ENCODE results near the gene STK32A.
"Not testable (repeated sequence)": the region's sequence is repeated elsewhere in the genome, so short reads cannot be mapped to it uniquely, and the experiment has no call there.

Gene STK32A

GRCh38 chr5:147348451-147348850, 113.6 kb downstream of the STK32A start:
- DNase-seq: no peak

DNA sequence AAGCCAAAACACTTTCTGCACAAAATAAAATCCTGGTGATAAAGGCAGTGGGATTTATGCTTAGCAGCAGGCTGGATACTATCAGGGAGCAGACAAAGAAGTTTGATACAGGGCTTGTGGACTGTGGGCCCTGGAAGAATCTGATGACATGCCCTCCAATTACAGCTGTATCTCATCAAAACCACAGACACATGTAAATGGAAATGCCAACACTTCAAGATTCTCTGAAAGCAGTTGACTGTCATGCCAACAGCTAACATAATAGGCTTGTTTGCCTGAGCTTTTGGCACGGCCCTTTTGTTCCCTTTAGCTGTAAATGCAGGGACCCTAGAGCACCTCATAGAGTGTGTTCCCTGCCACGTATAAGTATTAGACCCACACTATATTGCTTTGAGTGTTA, 114.4 kb downstream of the STK32A start:
- DNase-seq: no peak

GRCh38 chr5:147359101-147359500, 124.3 kb downstream of the STK32A start:
- DNase-seq: no peak

- no peak for DNase-seq
These were observed 124.8 kb downstream of the STK32A start for GRCh38 chr5:147359581-147359980.

DNA sequence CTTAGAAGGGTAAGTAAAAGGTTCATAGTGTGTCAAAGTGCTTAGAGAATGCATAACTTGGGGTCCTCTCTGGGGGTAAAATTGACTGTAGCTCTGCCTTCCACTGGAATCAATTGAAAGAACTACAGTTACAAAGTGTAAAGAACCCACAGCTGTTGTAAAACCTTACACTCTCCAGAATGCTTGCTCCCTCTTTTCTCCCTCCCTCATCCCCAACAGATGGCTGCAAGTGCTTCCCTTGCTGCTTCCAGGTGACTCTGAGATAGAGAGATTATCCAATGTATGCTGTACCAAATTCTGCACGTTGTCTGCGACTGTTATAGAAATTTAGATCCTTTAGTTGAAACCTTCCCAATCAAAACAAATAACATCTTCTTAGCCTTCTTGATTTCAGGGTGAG, 126.0 kb downstream of the STK32A start:
- no peak for DNase-seq

- no peak for DNase-seq
These were observed 126.8 kb downstream of the STK32A start for GRCh38 chr5:147361441-147362175.

DNA sequence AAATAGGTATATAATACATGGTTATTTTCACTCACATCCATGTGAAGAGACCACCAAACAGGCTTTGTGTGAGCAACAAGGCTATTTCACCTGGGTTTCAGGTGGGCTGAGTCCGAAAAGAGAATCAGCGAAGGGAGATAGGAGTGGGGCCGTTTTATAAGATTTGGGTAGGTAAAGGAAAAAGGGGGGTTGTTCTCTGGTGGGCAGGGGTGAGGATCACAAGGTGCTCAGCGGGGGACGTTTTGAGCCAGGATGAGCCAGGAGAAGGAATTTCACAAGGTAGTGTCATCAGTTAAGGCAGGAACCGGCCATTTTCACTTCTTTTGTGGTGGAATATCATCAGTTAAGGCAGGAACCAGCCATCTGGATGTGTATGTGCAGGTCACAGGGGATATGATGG, 132.6 kb downstream of the STK32A start:
- DNase-seq: not testable (repeated sequence)

DNA sequence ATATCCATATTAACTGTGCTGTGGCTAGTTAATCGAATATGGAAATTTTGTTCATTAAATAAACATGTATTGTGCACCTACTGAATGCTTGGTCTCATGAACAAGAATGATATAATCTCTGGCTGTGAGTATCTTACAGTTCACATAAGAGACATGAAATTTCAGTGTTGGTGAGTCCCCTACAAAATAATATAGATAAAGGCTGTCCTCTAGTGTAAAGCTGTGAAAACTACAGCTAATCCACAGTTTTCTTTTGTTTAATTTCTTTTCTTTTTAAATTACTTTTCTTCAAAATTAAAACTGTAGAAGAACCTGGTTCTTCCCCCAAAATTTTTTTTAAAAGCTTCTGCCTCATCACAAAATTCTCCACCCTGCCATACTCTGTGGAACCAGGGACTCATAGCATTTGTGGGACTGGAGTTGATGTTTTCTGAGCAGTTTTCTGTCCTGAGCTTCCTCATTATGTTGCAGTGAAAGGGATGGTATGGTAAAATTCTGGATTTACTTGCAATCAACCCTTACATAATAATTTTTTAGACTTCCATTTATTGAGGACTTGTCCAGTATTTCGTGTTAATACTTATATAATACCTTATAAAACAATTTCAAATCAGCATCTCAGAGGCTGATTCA, 135.0 kb downstream of the STK32A start:
- no peak for DNase-seq

DNA sequence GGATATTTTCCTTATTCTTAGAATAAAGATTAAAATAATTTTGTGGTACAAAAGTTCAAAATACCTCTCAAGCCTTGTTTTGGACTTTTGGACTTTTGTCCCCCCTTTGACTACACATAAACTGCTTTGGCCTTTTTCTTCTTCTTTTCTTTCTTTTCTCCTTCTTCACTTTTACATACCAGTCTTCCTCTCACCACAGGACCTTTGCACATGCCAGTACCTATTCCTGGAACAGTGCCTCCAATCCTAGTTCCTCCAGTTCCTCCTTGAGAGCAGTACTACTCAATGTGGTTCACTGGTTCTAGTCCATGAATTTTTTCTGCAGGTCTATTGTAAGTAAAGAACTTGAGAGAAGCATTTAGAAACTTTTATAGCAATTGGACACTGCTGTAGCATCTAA, 136.5 kb downstream of the STK32A start:
- DNase-seq: no peak

DNA sequence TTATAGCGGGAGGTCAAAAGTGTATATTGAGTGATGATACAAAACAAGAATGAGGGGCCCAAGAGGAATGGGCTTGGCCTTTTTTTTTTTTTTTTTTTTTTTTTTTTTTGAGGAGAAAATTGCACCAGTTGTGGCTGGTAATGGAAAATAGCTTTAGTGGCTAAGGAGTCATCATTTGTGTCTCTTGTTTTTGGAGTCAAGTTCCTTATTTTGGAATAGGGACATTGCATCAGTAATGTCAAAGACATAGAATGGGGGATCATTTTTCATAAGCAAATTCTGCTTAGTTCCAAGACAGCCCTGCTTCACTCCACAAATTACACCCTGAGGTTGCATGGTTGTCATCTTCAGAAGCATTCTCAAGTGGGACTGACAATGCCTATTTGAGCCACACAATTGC, 137.4 kb downstream of the STK32A start:
- DNase-seq: no peak

- no peak for DNase-seq
These were observed 138.5 kb downstream of the STK32A start for GRCh38 chr5:147373328-147373727.

DNA sequence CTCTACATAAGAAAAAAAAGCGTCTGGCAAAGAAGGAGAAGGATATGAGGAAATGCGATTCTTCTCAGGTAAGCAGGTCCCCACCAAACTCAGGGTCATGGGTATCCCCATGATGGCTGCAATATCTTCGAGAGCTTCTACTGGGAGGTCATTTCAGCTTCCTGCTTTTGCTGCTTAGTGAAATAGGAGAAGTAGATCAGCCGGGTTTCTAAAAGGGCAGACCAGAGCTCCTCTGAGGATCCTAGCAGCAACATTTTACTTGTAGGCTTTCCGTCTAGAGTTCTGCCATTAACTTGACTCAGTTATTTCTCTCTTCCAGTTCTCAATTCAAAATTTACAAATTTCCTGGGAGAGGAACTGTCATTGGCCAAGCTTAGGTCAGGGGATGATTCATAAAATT, 140.3 kb downstream of the STK32A start:
- no peak for DNase-seq

- DNase-seq: no peak
These were observed 142.9 kb downstream of the STK32A start for GRCh38 chr5:147377682-147378081.

DNA sequence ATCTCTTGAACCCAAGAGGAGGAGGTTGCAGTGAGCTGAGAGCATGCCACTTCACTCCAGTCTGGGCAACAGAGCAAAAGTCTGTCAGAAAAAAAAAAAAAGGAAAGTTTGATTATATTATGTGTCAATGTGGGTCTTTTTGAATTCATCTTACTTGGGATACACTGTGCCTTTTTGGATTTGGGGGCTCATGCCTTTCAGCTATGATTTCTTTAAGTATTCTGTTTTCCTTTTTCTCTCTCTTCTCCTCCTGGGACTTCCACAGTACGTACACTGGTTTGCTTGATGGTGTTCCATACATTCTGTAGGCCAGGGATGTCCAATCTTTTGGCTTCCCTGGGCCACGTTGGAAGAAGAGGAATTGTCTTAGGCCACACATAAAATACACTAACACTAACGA, 146.7 kb downstream of the STK32A start:
- DNase-seq: no peak

GRCh38 chr5:147382776-147383175, 147.9 kb downstream of the STK32A start:
- DNase-seq: no peak

DNA sequence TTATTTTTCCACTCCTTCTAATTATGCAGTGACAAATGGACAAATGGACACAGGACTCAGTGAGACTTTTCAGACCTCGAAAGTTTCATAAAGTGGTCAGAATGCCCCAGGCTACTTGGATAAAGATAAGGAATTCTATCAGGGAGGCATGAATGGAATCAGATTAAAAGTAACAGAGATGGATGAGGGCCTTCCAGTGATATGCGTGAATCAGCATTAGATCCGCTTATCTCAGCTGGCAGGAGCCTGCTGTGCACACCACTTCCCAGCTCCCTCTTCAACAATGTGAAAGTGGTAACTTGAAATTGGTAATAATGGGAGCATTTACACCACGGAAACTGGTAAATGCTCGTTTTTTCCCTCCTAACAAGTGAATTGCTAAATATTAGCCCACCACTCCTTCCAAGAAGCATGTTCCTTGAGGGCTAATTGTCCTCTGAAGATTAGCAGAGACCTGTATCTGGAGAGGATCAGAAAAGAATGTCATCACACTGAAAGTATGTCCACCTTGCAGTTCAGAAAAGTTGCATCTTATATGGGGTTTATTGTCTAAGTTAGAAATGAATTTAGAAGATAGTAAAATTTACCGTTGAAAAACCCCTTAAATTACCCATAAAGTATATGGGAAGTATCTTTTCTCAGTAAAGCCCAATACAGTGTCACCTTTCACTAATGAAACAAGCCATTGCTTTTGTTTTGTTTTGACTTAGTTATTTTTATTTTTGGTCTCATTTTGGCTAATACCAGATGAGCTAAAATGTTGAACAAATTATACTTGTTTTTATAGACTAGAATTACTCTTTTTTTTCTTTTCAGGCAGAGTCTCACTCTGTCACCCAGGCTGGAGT, 149.7 kb downstream of the STK32A start:
- DNase-seq: no peak

- no peak for DNase-seq
These were observed 152.3 kb downstream of the STK32A start for GRCh38 chr5:147387109-147387508.

GRCh38 chr5:147388184-147389108, 153.6 kb downstream of the STK32A start:
- no peak for DNase-seq

DNA sequence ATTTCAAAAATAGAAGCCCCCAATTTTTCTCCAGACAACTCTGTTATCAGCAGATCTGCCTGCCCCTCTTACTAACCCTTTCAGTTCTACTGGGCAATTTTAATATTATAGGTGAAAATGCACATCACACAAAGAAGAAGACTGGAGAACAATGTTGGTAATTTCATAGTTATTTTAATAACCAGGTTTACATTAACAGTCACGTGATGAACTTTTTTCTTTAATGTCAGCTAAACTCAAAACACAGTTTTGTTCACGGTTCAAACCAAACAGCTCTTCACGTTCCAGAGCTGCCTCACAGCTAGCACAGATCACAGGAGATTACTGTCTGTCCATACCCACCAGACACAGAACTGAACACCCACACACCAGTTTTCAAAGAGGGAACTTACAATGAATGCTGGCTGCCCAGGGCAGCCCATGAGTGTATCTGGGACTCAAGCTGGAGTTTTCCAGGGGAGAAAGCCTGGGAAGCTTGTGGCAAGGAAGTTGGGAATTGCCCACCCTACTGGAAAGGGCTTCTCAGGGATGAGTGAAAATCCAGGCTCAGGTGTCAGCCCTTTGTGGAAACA, 155.9 kb downstream of the STK32A start:
- DNase-seq: no peak

- no peak for DNase-seq
These were observed 157.0 kb downstream of the STK32A start for GRCh38 chr5:147391781-147392180.

DNA sequence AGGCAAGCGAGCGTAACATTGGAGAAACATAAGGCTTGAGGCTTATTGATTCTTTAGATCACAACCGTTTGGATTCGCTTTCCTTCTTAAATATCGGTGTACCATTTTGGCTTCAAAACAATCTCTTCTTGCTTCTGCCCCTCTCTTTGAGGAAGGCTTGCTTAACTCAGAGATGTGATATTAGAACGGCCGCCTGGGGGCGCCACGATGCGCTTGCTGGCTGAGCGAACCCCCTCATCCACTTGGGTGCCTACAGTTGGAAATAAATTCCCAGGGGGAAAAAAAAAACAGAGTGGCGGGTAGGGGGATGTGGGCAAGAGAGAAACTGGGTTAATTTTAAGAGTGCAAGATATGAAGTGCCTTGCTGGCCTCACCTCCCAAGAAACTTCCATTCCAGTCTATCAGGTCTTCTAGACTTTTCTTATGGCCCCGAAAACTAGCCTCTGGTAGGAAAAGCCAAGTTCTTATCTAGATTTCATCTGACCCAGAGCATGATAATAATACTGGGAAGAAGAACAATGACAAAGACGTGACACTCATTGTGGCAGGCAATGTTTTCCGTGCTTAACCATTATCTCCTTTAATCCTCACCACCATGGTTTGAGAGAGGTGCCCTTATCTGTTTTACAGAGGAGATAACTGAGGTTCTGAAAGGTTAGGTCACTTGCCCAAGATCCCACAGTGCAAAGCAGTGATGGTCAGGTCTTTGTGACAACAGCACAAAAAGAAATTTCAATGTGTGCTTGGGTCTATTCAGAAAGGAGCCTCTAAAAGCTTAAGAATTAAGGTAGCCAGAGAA, 159.2 kb downstream of the STK32A start:
- no peak for DNase-seq
